ENCODE results near the gene WDR20. TPM values are rescaled to one million over a fixed set of nuclear protein-coding genes. Genes with fewer than 3 reads are reported as not detected.

WDR20 gene
- total and polyA plus RNA-seq, 2 donors (not counting 3 experiments of a cell fraction or from before 2014, with no cell fraction given), result 12.2 to 22.4 TPM

GRCh38 chr14:102162487-102162886 is 22.8 kb downstream of the WDR20 start:
- Histone ChIP-seq H3K4me1 (ENCODE audit: control insufficient read depth, extremely low read depth, insufficient read depth, low read length) (no peaks in the 10 kb centered on the region), H3K4me3 (replicated peaks in 1 of 3; ENCODE audit: insufficient read depth in 1 of 3, low read depth in 1 of 3, low read length in 3 of 3) (no peak overlapping the region), H3K79me2 (ENCODE audit: control insufficient read depth, insufficient read depth, low read length) (peaks cover 56% of the 10 kb centered on the region), H3K9me1 (replicated peaks; ENCODE audit: control insufficient read depth, extremely low read depth, insufficient read depth, low read length) (no peaks in the 10 kb centered on the region), H3K36me3 (ENCODE audit: control insufficient read depth in 2 of 2, extremely low read depth in 1 of 2, insufficient read depth in 2 of 2, low read length in 2 of 2) (no peaks in the 10 kb centered on the region), H3K9ac (replicated peaks; ENCODE audit: extremely low read depth, insufficient read depth, low read length) (no peak overlapping the region), H3K9me3 (replicated peaks; ENCODE audit: control insufficient read depth, insufficient read depth, low read length) (no peaks in the 10 kb centered on the region), H3K27me3 (ENCODE audit: control insufficient read depth in 2 of 2, insufficient read depth in 2 of 2, low read length in 2 of 2) (no peaks in the 10 kb centered on the region), H2AFZ (ENCODE audit: low read depth, low read length) (no peak overlapping the region), H4K20me1 (replicated peaks; ENCODE audit: control insufficient read depth, extremely low read depth, insufficient read depth, low read length) (peaks cover 5% of the 10 kb centered on the region), H3K27ac (ENCODE audit: insufficient read depth, low read depth, low read length) (no peak overlapping the region), H3K4me2 (ENCODE audit: insufficient read depth, low read length) (no peak overlapping the region)
- ChIA-PET CTCF (no interaction called here), POLR2A (no interaction called here)
- no peak for FAIRE-seq
- TF ChIP-seq GATA2 (IDR thresholded peaks at IDR 0.05; ENCODE audit: insufficient read depth, insufficient read length, low read depth, low read length) (no peak), EZH2 (IDR thresholded peaks at IDR 0.05; ENCODE audit: borderline replicate concordance, low read depth, low read length, severe bottlenecking) (no peak), MAX (IDR thresholded peaks at IDR 0.05; ENCODE audit: insufficient read depth, insufficient read length) (no peak), MYC (IDR thresholded peaks at IDR 0.05; ENCODE audit: low read depth, low read length) (no peak), CTCF (IDR thresholded peaks at IDR 0.05; ENCODE audit: extremely low read depth in 1 of 2, insufficient read depth in 1 of 2, low read depth in 1 of 2, low read length in 2 of 2) (no peak), POLR2AphosphoS5 (IDR thresholded peaks at IDR 0.05; ENCODE audit: insufficient read depth, low read depth, low read length) (no peak), POLR2A (IDR thresholded peaks at IDR 0.05; ENCODE audit: low read depth, low read length) (no peak), FOS (IDR thresholded peaks at IDR 0.05; ENCODE audit: borderline replicate concordance, insufficient read depth, low read length) (no peak), JUN (IDR thresholded peaks at IDR 0.05; ENCODE audit: borderline replicate concordance, insufficient read depth, insufficient read length, low read depth) (no peak)
- DNase-seq (ENCODE audit: low read depth, low spot score), result no peak
- BruUV-seq (replicated peaks), result no TSS peak
- intact Hi-C loops (cut with micrococcal nuclease), result no loop called here
- dilution Hi-C loops (cut with MboI; ENCODE audit: extremely low pct_ligation_motif_present, low sequenced_read_pairs), result no loop called here
